ENCODE measurements around the gene SRMS. TPM values are rescaled to one million over a fixed set of nuclear protein-coding genes. Genes with fewer than 3 reads are reported as not detected.

The SRMS gene
- total and polyA plus RNA-seq, 2 of the 13 experiments (the other 11 are each of a cell fraction or from before 2014, with no cell fraction given), result not detected

DNA sequence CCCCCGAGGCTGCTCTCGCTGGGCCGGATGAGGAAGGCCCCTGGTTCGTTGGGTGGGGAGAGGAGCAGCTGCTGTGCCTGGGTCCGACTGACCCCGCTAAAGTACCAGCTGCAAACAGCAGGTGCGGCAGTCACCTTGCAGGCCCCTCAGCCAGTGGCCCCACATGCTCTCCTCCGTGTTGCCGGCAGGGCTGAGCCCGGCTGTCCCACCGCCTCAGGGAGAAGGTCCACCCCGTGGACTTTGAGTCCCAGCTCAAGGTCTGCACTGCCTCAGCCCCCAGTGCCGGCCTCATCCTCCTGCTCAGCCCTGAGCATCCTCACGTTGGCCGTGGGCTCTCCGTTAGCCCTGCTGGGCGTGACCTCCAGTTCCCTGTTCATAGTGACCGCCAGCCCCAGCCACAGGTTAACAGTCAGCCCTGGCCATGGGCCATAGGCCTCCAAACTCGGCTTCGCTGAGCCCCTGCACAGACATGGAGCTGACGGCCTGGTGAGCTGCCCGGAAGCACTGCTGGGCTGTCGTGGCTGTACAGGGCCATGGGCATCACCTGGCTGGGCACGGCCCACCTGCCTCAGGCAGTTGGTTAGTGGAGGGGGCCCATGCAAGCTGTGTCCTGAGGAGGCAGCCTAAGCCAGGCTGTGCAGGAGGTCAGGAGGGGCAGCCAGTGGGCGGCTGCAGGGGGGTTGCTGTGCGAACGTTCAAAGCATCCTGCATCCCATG is 3.1 kb downstream of the SRMS start (continued):
- no peak for TF ChIP-seq SATB2 (CRISPR knock-in tag; IDR thresholded peaks at IDR 0.05)
- peak; percentile 24; the same call in 1 of the 2 replicates for TF ChIP-seq ZNF724P (CRISPR knock-in tag; IDR thresholded peaks at IDR 0.05; ENCODE audit: borderline replicate concordance)
- no peak for TF ChIP-seq ZNF160 (CRISPR knock-in tag; IDR thresholded peaks at IDR 0.05)
- TF ChIP-seq CCDC6 (CRISPR knock-in tag; IDR thresholded peaks at IDR 0.05), result no peak
- TF ChIP-seq ZNF577 (CRISPR knock-in tag; IDR thresholded peaks at IDR 0.05; ENCODE audit: borderline replicate concordance, low read depth), result no peak
- TF ChIP-seq ARID3A (IDR thresholded peaks at IDR 0.05; ENCODE audit: low read depth, low read length), result no peak
- 0 out of 2 replicates have a peak, but pooled peaks have one; percentile 43 for TF ChIP-seq SPEN (CRISPR knock-in tag; IDR thresholded peaks at IDR 0.05; ENCODE audit: low read depth)
- no peak for TF ChIP-seq ZNF335 (CRISPR knock-in tag; IDR thresholded peaks at IDR 0.05)
- peak; percentile 66; the same call in 1 of the 2 replicates for TF ChIP-seq SP4 (CRISPR knock-in tag; IDR thresholded peaks at IDR 0.05)
- no peak for TF ChIP-seq E2F1 (CRISPR knock-in tag; IDR thresholded peaks at IDR 0.05)
- TF ChIP-seq EEA1 (CRISPR knock-in tag; IDR thresholded peaks at IDR 0.05; ENCODE audit: borderline replicate concordance), result no peak
- TF ChIP-seq ZFP91 (CRISPR knock-in tag; IDR thresholded peaks at IDR 0.05; ENCODE audit: borderline replicate concordance), result peak; percentile 43; the same call in 1 of the 2 replicates
- no peak for TF ChIP-seq ZNF3 (CRISPR knock-in tag; IDR thresholded peaks at IDR 0.05)
- 0 out of 2 replicates have a peak, but pooled peaks have one; percentile 36 for TF ChIP-seq SAP130 (CRISPR knock-in tag; IDR thresholded peaks at IDR 0.05; ENCODE audit: low read depth)
- TF ChIP-seq, protein P1, sequence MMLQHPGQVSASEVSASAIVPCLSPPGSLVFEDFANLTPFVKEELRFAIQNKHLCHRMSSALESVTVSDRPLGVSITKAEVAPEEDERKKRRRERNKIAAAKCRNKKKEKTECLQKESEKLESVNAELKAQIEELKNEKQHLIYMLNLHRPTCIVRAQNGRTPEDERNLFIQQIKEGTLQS (CRISPR knock-in tag; IDR thresholded peaks at IDR 0.05), result no peak
- TF ChIP-seq, protein P2, sequence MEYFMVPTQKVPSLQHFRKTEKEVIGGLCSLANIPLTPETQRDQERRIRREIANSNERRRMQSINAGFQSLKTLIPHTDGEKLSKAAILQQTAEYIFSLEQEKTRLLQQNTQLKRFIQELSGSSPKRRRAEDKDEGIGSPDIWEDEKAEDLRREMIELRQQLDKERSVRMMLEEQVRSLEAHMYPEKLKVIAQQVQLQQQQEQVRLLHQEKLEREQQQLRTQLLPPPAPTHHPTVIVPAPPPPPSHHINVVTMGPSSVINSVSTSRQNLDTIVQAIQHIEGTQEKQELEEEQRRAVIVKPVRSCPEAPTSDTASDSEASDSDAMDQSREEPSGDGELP (IDR thresholded peaks at IDR 0.05; ENCODE audit: borderline replicate concordance, low read depth), result peak; percentile 44; the same call in 1 of the 2 replicates
- no peak for TF ChIP-seq NFATC3 (CRISPR knock-in tag; IDR thresholded peaks at IDR 0.05)
- no peak for TF ChIP-seq ZNF737 (CRISPR knock-in tag; IDR thresholded peaks at IDR 0.05; ENCODE audit: borderline replicate concordance)
- TF ChIP-seq ZFAT (CRISPR knock-in tag; conservative IDR thresholded peaks at IDR 0.05), result no peak
- no peak for TF ChIP-seq MTA3 (CRISPR knock-in tag; IDR thresholded peaks at IDR 0.05)
- TF ChIP-seq, protein P3, sequence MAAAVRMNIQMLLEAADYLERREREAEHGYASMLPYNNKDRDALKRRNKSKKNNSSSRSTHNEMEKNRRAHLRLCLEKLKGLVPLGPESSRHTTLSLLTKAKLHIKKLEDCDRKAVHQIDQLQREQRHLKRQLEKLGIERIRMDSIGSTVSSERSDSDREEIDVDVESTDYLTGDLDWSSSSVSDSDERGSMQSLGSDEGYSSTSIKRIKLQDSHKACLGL (CRISPR knock-in tag; IDR thresholded peaks at IDR 0.05), result peak; percentile 34; the same call in 1 of the 2 replicates
- no peak for TF ChIP-seq RBM39 (IDR thresholded peaks at IDR 0.05; ENCODE audit: low read depth, low read length, poor library complexity, severe bottlenecking)
